NCI-H2029 (cell line): ENCODE data around the gene TMEFF2.

ENCODE experiments used
- DNase-seq: peaks from one replicate; lab custom pipeline; 2025; lab: John Stamatoyannopoulos, UW

Gene TMEFF2, protein sequence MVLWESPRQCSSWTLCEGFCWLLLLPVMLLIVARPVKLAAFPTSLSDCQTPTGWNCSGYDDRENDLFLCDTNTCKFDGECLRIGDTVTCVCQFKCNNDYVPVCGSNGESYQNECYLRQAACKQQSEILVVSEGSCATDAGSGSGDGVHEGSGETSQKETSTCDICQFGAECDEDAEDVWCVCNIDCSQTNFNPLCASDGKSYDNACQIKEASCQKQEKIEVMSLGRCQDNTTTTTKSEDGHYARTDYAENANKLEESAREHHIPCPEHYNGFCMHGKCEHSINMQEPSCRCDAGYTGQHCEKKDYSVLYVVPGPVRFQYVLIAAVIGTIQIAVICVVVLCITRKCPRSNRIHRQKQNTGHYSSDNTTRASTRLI

DNA sequence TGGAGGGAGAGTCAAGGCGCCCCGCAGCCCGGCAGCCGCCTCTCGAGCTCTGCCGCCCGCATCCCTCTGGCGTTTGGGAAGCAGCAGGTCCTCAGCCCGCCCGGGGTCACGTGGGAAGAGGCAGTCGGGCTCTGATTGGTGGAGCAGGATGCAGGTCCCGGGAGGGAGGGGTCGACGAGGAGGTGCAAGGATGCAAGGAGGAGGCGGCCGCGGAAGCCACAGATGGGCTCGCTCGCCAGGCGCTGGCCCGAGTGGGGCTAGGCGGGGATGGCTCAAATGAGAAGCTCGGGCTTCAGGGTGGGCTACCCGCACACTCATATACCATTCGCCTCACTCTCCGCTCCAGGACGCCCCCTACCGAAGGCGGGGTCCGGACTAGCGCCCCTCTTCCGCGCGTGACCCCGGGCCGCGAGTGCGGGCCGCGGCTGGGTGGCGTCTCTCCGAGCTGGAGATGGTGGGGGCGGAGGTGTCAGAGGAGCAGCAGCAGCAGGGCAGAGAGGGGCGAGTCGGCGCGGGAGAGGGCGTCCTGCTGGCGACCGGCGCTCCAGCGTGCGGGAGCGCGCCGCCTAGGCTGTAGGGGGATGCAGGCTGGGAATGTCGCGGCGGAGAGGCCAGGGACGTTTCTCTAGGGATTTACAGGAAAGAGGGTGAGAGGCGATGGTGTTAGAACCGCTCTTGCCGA, at the start of gene TMEFF2:
Gene TMEFF2 (minus strand): TSS at position 68 of the 682 bp plus-strand sequence. CDS start 409 bp downstream, outside the sequence.
- DNase-seq, result peak; percentile 18

DNA sequence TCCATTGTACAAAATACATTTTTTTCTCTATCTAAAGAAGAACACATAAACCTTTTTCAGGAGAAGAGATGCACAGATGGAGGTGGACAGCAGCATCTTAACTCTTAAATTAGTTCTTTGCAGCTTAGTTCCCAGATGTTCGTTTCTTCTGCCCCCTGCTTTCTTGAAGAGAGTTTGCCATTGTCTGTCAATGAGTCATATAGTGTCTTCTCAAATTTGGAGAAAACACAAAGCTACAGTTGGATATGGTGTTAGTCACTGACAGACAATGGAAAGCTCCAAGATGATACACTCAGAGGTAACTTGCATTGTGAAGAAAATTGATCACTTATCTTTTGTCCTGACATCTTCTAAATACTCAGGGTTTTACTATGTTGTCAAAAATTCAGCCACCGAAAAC, 48.8 kb upstream of the TMEFF2 start:
- DNase-seq, result no peak

DNA sequence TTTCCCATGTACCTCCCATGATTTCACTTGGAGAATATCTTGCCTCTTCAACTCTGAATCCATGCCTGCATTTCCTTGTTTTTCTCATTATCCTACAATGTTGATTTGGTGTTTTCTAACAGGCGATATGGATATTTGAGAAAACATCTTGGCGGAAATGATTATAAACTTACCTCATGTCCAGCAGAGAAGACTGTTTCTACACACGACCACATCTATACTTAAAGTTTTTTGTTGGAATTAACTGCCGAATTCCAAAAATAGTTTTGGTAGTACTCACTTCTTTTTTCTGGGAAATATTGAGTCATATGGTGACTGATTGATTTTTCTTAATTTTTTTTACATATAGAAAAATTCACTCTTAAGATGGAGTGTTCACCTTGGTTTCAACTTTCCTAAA, 41.4 kb upstream of the TMEFF2 start:
- no peak for DNase-seq

DNA sequence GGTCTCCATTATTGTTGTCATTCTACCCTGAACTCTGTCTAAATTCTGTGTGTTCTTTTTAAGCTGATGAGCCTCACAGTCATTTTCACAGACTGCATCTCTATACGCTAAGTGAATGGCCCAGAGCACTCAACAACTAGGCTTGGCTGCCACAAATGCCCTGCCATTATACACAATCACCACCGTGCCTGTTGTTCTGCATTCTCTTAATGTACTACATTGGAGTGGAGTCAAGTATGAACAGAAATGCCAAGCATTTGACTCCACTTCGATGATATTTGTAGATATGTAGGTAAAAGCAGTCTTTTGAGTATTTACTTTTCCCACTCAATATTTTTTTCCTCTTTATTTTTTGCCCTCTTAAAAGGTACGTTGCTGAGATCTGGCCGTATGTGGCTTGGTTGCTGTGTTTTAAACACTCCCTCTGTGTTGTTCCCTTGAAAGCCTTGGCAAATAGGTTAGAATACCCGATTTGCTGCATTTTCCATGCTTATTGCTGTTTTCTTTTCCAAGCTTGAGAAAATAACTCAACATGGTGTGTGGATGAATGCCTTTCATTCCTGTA, 36.2 kb upstream of the TMEFF2 start:
- DNase-seq, result no peak

DNA sequence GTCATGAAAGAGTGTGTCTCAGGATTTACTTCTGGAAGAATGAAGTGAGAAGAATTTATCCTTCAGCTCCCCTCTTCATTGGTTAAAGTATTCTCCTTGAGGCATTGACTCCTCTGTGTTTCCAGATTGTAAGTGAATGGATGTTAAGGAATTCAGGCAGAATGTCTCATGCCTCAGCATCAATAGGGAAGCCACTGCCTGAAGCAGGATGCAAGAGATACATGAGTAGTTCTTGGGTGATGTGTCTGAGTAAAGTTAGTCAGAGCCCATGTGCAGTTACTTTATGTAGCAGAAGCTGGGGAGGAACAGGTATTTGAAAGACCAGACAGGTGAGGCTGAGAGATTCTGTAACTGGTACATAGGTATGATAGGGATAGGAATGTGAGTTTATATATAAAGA, 34.0 kb upstream of the TMEFF2 start:
- no peak for DNase-seq

DNA sequence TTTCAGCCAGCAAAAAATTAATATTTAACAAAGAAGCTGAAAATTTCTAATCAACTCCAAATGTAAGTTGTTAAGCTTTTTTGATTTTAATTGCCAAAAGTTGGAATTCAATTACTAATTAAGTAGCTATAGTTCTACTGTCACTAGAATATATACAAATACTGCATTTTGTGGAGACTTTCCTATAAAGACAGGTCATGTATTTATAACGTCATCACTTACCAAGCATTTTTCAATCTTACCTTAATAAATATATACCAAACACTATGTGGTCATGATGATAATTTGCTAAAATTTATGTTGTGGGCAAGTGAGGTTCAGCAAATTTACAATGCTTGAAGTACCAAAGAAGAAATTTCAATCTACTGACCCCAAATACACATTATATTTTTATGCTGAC, 24.2 kb upstream of the TMEFF2 start:
- no peak for DNase-seq

DNA sequence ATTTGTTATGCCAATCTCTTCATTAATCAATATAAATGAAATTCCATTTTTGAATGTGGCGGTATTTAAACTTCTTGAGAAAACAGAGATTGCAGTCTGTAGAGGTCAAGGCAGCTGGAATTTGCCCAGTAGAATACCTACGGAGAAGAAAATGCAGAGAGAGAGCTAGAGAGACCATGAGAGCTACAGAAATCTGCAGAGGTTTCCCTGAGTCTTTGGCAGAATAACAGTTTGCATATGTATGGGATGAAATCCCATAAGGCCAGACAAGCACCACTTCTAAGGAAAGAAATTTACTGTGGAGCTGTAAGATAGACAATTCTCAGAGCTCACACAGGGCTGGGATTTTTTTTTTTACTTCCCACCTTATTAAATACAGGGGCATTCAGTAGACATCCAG, 23.6 kb upstream of the TMEFF2 start:
- no peak for DNase-seq

DNA sequence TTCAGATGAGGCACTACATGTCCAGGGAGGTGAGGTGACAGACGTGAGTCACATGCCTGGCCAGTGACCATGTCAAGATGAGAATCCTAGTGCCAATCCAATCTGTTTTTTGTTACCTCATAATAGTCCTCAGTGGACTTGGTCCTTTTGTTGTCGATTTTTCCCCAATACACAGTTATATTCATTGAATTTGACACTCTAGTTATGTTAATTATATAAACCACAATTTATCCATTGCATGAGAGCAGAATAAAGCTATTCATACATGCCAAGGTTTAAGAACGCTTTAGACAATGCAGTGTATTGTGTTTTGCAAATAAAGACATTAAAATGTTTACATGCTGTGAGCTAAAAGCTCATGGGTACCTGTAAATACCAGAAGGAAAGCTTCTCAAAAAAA, 21.6 kb upstream of the TMEFF2 start:
- no peak for DNase-seq

DNA sequence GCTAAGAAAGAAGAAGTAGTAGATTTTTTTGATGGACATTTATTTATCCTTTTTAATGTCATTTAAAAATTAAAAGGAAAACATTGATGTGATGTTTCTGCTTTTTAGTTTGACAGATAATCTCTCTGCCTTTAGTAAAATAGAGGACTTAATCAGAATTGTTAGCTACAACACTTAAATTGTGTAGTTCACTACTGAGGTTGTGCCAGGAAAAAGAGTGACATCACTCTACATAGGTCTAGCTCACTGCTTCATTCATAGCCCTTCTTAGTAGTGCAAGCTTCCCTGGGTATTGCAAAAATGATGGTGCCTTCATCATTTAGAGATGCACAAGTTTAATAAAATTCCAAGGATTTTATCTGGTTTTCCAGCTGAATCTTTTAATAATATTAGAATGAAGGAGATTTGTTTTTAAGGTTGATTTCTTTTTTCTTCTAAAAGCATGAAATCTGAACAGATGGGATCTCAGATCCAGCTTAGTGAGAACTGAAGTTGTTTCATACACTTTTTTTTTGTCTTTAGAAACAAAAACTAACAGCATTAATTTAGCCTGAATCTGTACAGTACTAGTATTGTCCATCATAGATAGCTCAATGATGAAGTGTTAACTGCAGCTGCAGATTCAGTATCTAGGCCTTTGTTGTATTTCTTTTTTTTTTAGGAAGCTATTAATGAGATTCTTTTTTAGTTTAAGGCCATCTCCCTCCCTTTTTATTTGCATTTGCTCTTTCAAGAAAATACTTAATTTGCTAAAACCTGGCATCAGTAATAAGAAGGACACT, 20.6 kb upstream of the TMEFF2 start:
- DNase-seq, result no peak

DNA sequence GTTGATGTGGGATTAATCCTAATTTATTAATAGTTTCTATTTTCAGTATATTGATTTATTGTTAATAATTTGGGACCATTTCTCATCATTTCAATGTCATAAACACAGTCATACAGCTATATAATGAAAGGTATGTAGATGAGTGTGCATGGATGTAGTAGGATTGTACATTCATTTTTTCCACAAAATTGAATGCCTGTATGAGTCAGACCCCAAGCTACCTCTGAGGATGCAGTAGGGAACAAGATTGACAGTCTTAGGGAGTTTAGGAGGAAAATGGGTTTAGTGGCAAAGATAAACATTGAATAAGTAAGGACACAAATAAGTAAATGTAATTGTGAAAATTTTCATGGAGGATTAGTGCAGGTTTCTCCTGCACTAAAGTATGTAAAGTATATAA, 14.1 kb upstream of the TMEFF2 start:
- DNase-seq, result no peak

DNA sequence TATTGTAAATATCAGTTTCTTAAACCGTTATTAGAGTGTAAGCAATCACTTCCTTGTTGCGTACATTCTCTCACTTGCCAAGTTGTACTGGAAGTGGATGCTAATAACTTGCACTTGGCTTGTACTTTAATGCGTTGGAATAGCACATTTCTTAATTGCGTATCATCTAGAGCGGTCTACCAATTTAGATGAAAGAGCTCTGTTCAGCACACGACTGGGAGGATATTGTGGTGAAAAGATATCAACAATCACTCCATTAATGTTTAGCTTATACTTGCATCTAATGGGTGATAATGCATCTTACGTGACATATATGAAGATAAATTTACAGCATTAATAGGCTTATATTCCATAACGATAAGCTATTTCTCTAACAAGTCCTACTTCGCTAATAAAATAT, 11.7 kb upstream of the TMEFF2 start:
- DNase-seq, result no peak

DNA sequence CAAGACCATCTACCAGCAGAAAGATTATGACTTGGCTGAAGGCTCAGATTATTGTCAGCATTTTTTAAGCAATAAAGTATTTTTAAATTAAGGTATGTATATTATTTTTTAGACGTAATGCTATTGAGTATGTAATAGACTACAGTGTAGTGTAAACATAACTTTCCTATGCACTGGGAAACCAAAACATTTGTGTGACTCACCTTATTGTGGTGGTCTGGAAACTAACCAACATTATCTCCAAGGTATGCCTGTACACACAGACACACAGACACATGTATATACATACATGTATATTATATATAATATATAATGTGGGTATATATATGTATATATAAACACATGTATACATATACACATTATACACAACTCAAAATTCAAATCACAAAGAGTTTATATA, 9.1 kb upstream of the TMEFF2 start:
- no peak for DNase-seq

DNA sequence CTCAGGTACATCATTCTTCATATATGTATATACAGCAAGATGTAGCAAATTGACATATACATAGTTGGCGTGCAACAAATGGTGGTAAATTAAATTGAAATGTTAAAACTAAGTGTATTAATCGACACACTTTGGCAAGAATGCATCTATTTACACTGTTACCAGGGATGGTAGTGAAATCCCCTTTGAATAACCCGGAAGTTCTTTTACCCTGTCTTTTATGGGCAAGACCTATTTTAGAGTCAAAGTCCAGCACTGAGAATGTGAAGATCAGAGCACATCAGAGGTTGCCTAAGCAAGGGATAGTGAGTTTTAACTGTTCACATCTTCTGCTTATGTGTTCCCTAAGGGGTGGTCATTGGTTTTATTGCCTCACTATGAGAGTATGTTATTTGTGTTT, 7.6 kb upstream of the TMEFF2 start:
- no peak for DNase-seq

DNA sequence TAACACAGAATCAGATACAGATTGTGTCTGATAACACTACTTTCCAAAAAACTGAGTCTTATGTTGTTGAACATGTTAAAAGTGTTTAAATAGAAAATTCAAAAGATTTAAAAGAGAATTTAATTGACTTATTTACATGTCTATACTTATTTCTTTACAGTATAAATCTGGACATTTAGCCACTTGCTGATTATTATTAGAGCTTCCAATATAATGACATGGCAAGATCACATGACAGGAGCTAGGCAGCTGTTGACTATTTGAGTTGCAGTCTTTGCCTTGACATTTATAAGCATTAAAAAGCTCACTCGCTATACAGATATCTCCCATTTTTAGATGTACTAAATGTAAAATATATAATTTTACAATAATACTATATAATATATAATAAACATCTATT, 6.4 kb upstream of the TMEFF2 start:
- no peak for DNase-seq

DNA sequence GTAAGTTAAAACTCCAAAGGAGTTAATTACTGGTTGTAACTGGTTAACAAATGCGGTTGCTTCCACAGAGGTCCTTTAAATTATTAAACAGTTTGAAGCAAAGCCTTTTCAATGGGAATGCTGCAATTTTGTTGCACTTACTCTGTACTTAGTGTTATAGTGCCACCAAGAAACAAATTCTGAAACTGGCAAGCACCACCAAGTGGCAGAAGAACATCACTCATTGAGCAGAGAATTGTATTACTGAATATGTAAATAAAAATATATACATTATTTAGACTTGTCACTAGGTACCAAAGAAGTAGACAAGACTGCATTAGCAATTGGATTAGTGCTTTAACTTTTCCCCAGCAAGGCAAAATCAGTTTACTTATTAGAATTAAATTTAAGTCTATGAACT, 2.6 kb upstream of the TMEFF2 start:
- DNase-seq, result no peak

DNA sequence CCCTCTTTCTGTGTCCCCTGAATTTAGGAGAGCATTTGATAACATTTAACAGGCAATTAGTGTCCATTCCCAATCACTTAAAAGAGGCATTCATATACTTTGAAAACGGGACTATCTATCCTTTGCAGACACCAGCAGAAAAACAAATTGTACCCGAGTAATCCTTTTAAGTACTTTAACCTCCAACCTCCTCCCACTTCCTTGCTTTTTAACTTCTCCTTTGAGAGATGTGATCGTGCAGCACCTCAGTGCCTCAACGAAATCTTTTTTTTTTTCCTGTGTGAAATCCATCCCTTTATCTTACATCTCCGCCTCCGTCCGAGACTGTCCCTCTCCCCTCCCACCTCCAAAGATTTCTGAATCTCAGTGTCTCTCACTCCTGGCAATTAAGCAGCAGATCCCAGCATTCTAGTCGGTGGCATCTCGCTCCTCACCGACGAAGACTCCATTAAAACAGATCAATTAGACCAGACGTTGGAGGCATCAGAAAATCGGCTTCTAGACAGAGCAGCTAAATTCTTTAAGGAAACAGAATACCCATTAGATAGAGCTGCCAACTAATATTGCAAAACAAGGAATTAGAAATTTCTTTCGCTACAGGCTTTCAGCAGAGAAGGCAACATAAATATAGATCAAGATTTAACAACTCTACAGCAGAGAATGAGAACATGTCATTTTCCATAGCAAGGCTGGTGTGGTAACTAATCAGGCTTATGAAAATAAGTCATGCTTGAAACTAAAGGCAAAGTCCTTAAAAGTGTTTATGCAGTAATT, 1.9 kb upstream of the TMEFF2 start:
- no peak for DNase-seq

DNA sequence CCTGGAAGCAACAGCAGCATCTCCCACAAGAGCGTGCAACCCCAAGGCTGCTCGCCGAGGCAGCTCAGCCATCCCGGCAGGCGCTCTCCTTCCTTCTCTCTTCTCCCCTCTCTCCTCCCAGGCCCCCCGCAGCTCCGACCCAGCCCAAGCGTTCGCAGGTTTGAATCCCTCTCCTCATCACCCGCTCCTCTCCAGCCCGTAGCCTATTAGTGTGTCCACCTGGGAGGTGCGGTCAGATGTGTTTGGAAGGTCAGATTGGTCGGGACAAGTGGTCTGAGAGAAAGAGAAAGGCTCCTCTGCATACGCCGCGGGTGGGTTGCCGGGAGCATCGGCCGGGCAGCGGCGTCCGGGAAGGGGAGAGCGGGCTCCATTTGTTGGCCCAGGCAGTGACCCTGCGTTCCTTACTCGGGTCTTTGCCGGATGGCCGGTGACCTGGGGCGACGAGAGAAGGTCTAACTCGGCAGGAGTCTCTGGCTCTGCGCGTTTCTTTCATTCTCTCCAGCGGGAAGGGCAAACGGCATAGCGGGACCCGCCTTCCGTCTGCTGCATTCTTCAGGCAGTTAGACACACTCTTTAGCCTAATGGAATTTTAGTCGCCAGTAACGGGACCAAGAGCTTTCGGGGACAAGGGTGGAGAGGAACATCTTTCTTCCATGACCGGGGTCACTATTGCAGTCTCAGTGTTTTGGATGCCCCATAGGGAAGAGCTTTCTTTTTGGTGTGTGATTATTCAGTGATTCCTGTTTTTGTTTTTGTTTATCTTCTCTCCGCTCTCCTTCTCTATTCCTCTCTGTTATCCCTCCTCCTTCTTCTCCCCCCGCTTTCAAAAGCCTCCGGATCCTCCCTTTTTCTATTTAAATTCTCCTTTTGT, 1.1 kb upstream of the TMEFF2 start:
- DNase-seq, result no peak

DNA sequence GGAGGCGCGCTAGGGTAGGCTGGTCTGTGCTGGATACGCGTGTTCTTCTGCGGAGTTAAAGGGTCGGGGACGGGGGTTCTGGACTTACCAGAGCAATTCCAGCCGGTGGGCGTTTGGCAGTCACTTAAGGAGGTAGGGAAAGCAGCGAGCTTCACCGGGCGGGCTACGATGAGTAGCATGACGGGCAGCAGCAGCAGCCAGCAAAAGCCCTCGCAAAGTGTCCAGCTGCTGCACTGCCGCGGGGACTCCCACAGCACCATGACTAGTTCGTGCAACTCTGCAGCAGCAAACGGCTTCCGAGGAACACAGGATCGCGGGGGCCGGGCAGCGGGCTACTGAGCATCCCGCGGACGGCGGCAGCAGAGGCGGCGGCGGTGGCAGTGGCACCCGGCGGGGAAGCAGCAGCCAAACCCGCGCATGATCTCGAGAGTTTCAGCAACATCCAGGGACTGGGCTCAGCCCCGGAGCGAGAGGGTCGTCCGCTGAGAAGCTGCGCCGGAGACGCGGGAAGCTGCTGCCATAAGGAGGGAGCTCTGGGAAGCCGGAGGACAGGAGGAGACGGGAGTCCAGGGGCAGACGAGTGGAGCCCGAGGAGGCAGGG, 368 bp downstream of the TMEFF2 start:
- no peak for DNase-seq

DNA sequence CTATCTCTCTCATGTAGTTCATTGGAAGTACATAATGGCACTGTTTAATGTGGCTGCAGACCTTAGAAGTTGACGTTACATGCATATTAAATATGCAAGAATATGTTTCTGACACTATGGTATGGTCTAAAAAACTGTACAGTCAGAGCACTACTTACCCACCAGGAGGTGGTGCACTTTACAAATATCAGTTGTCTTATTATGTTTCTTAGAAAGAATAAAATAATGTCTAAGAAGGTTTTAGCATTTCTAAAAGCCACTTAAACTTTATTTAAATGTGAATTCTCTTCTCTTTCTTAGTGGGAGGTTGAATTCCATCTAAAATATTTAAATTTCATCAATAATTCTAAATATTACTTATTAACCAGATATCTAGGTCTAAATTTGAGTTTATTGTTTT, 4.3 kb downstream of the TMEFF2 start:
- no peak for DNase-seq

DNA sequence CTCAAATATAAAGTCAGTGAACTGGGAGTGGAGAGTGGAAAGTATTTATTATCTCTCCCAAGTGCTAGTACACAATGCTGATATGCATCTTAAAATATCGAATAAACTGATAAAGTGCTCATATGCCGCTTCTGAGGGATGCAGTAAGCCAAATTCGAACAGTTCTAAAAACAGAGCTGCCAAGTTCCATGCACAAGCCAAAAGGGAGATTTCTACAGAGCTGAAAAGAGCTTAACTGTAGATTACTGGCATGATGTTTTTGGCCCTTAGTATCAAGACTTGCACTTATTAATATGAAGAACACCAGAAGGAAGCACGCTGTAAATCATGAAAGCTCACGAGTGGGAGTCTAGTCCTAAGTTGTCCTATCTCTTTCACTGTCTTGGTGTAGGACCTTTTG, 7.9 kb downstream of the TMEFF2 start:
- no peak for DNase-seq
